ENCODE measurements around the gene ITLN2. TPM values are rescaled to one million over a fixed set of nuclear protein-coding genes. Genes with fewer than 3 reads are reported as not detected.

Gene ITLN2
- total and polyA plus RNA-seq, 2 donors (not counting 3 experiments of a cell fraction or from before 2014, with no cell fraction given) = 0.46 TPM; not detected in 1

DNA sequence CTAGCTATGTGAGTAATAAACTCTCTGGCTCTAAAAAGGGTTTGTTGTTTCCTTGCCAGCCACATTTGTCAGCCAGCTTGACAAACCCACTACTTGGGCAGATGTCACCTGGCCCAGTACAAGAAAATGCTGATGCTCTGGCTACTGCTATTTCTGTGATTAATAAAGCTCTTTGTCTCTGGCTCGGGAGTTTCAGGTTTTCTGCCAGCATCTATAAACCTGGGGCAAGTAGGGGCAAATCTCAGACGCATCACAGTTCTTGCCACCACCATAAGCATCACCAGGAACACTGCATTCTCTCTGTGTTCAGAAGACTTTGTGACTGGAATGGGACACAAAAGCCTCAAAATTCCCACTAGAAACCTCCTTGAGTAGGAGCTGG, 2.5 kb downstream of the ITLN2 start:
- H3K9me3 ChIP-seq (replicated peaks; ENCODE audit: control insufficient read depth, insufficient read depth, low read length) = no peaks in the 10 kb centered on the region
- TF ChIP-seq FOS (IDR thresholded peaks at IDR 0.05; ENCODE audit: borderline replicate concordance, insufficient read depth, low read length) (no peak), EZH2 (IDR thresholded peaks at IDR 0.05; ENCODE audit: borderline replicate concordance, low read depth, low read length, severe bottlenecking) (no peak), GATA2 (IDR thresholded peaks at IDR 0.05; ENCODE audit: insufficient read depth, insufficient read length, low read depth, low read length) (no peak), MYC (IDR thresholded peaks at IDR 0.05; ENCODE audit: low read depth, low read length) (no peak), JUN (IDR thresholded peaks at IDR 0.05; ENCODE audit: borderline replicate concordance, insufficient read depth, insufficient read length, low read depth) (no peak), POLR2AphosphoS5 (IDR thresholded peaks at IDR 0.05; ENCODE audit: insufficient read depth, low read depth, low read length) (no peak), POLR2A (IDR thresholded peaks at IDR 0.05; ENCODE audit: low read depth, low read length) (no peak)
- TF ChIP-seq, protein P1, sequence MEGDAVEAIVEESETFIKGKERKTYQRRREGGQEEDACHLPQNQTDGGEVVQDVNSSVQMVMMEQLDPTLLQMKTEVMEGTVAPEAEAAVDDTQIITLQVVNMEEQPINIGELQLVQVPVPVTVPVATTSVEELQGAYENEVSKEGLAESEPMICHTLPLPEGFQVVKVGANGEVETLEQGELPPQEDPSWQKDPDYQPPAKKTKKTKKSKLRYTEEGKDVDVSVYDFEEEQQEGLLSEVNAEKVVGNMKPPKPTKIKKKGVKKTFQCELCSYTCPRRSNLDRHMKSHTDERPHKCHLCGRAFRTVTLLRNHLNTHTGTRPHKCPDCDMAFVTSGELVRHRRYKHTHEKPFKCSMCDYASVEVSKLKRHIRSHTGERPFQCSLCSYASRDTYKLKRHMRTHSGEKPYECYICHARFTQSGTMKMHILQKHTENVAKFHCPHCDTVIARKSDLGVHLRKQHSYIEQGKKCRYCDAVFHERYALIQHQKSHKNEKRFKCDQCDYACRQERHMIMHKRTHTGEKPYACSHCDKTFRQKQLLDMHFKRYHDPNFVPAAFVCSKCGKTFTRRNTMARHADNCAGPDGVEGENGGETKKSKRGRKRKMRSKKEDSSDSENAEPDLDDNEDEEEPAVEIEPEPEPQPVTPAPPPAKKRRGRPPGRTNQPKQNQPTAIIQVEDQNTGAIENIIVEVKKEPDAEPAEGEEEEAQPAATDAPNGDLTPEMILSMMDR (IDR thresholded peaks at IDR 0.05; ENCODE audit: extremely low read depth in 1 of 2, insufficient read depth in 1 of 2, low read depth in 1 of 2, low read length in 2 of 2) = no peak
- TF ChIP-seq, protein P2, sequence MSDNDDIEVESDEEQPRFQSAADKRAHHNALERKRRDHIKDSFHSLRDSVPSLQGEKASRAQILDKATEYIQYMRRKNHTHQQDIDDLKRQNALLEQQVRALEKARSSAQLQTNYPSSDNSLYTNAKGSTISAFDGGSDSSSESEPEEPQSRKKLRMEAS (IDR thresholded peaks at IDR 0.05; ENCODE audit: insufficient read depth, insufficient read length) = no peak
- ChIA-PET CTCF (interaction anchor here (0.7 to 4.8 kb wide), 24 partner anchors 8 to 524 kb away, joined by 3 to 57 read pairs (median 4); no protein-coding TSS in a partner anchor), POLR2A (no interaction called here)
- no peak overlapping the region for H3K4me2 ChIP-seq (ENCODE audit: insufficient read depth, low read length)
- dilution Hi-C loops (cut with MboI; ENCODE audit: extremely low pct_ligation_motif_present, low sequenced_read_pairs) (no loop called here), intact Hi-C loops (cut with micrococcal nuclease) (loop anchor here (2.0 kb wide), 1 partner anchor 171 kb away; no protein-coding TSS in a partner anchor)
- no TSS peak for BruUV-seq (replicated peaks)
- no peaks in the 10 kb centered on the region for H3K36me3 ChIP-seq (ENCODE audit: control insufficient read depth in 2 of 2, extremely low read depth in 1 of 2, insufficient read depth in 2 of 2, low read length in 2 of 2)
- H3K9me1 ChIP-seq (replicated peaks; ENCODE audit: control insufficient read depth, extremely low read depth, insufficient read depth, low read length) = no peaks in the 10 kb centered on the region
- no peak overlapping the region for H3K27ac ChIP-seq (ENCODE audit: insufficient read depth, low read depth, low read length)
- no peak for FAIRE-seq
- DNase-seq (ENCODE audit: low read depth, low spot score) = no peak
- H3K4me1 ChIP-seq (ENCODE audit: control insufficient read depth, extremely low read depth, insufficient read depth, low read length) = no peaks in the 10 kb centered on the region
- H3K27me3 ChIP-seq (ENCODE audit: control insufficient read depth in 2 of 2, insufficient read depth in 2 of 2, low read length in 2 of 2) = peaks cover 4 to 10% of the 10 kb centered on the region in 2 experiments
- no peak overlapping the region for H3K4me3 ChIP-seq (replicated peaks in 1 of 3; ENCODE audit: insufficient read depth in 1 of 3, low read depth in 1 of 3, low read length in 3 of 3)
- no peak overlapping the region for H3K9ac ChIP-seq (replicated peaks; ENCODE audit: extremely low read depth, insufficient read depth, low read length)
- no peak overlapping the region for H2AFZ ChIP-seq (ENCODE audit: low read depth, low read length)
- no peaks in the 10 kb centered on the region for H4K20me1 ChIP-seq (replicated peaks; ENCODE audit: control insufficient read depth, extremely low read depth, insufficient read depth, low read length)
- no peaks in the 10 kb centered on the region for H3K79me2 ChIP-seq (ENCODE audit: control insufficient read depth, insufficient read depth, low read length)
